OCI-LY7 (cell line): ENCODE data around the gene BBC3.

ENCODE experiments used
- CTCF ChIP-seq: fragments of 200-600 bp; sonication (generic); conservative IDR thresholded peaks from 2 replicates; pipeline ENCODE4 v1.5.1; 2014; ENCODE audit warnings: mild to moderate bottlenecking, antibody characterized with exemption, low read length, moderate library complexity, mixed read lengths
- EZH2phosphoT487 ChIP-seq: fragments of 200-600 bp; sonication (generic); IDR thresholded peaks from 2 replicates; pipeline ENCODE4 v1.6.1; 2018; ENCODE audit warnings: low read depth, borderline replicate concordance, mild to moderate bottlenecking, mixed run types, antibody characterized with exemption, low read length, moderate library complexity, mixed read lengths

- TF ChIP-seq CTCF (no peak), EZH2phosphoT487 (no peak)
These were observed 41.7 kb upstream of the BBC3 start for GRCh38 chr19:47272448-47273312.
